ENCODE measurements around the gene LAMC1.
"Not testable (repeated sequence)": the region's sequence is repeated elsewhere in the genome, so short reads cannot be mapped to it uniquely, and the experiment has no call there.

The LAMC1 gene

DNA sequence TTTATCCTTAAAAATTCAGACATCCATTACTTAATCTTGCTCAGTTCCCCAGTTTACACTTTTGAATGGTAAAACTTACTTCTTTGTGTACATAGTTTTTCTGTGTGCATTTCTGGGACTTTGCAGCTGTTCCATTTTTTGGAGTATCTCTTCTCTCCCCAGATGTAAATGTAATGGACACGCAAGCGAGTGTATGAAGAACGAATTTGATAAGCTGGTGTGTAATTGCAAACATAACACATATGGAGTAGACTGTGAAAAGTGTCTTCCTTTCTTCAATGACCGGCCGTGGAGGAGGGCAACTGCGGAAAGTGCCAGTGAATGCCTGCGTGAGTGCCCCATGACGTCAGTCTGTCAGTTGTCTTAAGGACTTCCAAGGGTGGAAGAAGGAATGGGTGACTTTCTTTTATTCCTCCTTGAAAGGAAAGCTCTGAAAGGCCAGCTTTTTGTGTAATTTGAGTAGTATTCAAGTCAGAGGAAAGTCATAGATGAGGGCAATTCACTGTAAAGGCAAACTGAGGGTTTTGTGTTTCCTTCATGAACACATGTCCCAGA lies 87.2 kb downstream of the LAMC1 start:
- DNase-seq: no peak

GRCh38 chr1:183114441-183114840 lies 91.2 kb downstream of the LAMC1 start:
- no peak for DNase-seq

DNA sequence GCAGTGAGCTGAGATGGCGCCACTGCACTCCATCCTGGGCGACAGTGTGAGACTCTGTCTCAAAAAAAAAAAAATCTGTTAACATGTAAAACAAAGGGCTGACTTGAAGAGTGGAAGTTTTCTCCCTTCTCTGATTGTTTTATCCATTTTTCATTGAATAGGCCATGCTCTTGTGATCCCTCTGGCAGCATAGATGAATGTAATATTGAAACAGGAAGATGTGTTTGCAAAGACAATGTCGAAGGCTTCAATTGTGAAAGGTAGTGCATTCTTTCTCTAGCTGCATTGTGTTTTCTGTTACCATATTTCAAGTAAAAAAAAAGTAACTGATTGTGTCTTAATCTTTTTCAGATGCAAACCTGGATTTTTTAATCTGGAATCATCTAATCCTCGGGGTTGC lies 93.2 kb downstream of the LAMC1 start:
- DNase-seq: no peak

DNA sequence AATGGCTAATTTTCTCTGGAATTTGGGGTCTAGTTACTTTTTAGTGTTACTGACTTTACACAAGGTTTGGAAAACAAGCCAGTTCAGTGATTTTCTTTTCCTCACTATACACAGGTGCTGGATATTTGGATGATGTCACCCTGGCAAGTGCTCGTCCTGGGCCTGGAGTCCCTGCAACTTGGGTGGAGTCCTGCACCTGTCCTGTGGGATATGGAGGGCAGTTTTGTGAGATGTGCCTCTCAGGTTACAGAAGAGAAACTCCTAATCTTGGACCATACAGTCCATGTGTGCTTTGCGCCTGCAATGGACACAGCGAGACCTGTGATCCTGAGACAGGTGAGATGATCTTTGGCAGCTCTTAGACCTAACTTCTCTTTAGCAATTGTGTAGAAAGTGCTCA lies 98.4 kb downstream of the LAMC1 start:
- no peak for DNase-seq

DNA sequence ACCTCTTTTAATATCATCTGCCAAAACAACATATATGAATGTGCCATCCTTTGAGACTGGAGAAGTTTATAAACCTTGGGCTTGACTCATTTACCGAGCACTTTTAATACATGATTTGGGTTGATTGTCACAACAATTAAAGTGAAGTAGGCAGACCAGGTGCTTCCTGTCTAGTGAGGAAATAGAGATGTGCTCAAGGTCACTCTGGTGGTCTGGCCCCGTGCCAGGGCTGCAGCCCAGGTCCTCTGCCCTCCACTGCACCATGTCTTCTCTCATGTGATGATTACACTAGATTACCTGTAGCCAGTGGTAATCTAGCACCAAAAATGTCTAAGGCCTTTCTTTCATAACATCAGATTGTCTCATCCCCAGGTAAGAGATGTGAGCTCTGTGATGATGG lies 101.0 kb downstream of the LAMC1 start:
- no peak for DNase-seq

DNA sequence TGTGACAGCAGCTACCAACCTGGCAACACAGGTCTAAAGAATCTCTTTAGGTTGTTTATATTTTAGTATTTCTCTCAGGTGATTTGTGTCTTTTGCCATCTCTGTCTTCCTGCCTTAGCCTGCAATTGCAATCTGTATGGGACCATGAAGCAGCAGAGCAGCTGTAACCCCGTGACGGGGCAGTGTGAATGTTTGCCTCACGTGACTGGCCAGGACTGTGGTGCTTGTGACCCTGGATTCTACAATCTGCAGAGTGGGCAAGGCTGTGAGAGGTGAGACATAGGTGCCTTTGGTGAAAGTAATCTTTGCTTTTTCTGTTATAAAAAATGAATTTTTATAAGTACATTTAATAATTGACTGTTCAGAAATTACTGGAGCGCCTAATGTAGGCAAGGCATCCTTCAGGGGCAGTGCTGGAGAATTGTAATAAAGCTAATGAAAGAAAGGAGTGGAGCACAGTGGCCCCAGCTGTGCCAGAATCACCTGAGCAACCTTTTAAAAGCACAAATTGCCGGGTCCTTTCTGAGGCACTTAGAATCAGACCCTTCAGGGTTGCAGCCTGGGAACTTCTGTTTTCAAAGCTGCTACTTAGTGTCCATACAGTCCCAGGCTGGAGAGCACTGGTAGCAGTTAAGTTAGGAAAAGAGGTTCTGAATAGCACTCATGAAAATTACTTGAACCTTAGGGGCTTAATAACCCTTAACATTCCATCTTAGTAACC lies 102.2 kb downstream of the LAMC1 start:
- no peak for DNase-seq

DNA sequence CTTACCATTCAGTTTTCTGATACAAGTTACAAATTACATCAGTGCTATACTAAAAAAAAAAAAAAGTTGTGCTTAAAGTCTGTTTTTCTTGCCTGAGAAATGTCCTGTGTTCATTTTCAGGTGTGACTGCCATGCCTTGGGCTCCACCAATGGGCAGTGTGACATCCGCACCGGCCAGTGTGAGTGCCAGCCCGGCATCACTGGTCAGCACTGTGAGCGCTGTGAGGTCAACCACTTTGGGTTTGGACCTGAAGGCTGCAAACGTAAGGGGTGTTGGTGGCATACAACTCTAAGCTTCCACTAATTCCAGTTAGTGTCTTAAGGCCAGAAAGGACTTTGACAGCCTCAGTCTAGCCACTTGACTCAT lies 102.8 kb downstream of the LAMC1 start:
- no peak for DNase-seq

- no peak for DNase-seq
Measured at GRCh38 chr1:183126528-183126927, 103.3 kb downstream of the LAMC1 start.

GRCh38 chr1:183129921-183130690 lies 106.9 kb downstream of the LAMC1 start:
- no peak for DNase-seq

DNA sequence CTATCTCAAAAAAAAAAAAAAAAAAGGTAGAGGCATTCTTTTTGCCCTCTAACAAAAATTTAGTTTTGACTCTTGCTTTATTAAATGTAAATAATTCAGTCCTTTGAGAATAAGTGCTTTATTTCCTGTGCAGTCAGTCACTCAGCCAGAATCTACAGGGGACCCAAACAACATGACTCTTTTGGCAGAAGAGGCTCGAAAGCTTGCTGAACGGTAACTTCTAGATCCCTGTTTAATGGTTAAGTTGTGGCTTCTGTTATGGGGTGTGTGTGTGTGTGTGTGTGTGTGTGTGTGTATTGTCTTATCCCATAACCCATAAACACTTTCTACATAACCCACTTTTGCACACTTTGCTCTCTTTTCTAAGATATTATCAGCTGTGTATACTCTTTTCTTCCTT lies 107.9 kb downstream of the LAMC1 start:
- no peak for DNase-seq

DNA sequence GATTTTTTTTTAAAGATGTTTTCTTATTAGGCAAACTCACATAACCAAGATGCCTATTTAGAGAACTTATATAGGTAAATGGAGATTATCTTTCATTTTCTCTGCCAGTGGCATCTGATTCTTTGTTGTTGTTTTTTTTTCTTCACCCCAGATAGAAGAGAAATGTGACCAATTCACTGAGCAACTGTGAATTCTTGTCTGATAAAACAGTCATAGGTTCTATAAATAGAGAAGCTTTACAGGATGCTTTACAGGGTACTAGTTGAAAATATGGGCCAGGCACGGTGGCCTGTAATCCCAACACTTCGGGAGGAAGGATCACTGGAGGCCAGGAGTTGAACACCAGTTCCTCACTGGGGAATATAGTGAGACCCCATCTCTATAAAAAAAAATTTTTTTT lies 112.1 kb downstream of the LAMC1 start:
- no peak for DNase-seq

GRCh38 chr1:183137782-183138181 lies 114.6 kb downstream of the LAMC1 start:
- no peak for DNase-seq

GRCh38 chr1:183138301-183138700 lies 115.1 kb downstream of the LAMC1 start:
- no peak for DNase-seq

DNA sequence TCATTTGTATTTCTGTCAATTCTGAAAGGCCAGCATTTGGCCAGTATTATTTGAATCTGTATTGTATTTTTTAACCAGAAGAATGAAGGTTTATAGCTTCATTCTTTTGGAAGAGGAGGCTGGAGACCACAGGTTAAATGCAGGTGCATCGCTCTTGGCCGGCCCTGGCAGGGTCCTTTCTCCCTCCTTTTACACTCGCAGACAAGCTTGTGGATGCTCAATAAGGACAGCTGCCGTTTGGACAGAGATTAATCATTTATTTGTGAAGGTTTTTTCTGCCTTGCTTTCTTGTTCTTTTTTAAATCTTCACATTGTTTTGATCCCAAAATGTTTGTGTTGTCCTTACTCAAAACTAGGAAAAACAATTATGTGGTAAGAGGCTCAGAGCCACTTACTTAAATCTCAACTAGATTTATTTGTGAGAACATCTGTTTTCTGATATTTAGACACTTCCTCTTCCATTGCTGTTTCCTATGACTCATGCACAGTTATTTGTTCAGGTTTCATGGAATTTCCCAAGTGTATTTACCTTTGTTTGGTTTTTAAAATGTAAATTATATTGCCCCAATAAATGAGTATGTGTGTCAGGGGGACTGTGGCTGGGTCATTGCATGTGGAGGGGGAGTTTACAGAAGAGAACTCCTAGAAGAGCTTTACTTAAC lies 116.2 kb downstream of the LAMC1 start:
- DNase-seq: no peak

DNA sequence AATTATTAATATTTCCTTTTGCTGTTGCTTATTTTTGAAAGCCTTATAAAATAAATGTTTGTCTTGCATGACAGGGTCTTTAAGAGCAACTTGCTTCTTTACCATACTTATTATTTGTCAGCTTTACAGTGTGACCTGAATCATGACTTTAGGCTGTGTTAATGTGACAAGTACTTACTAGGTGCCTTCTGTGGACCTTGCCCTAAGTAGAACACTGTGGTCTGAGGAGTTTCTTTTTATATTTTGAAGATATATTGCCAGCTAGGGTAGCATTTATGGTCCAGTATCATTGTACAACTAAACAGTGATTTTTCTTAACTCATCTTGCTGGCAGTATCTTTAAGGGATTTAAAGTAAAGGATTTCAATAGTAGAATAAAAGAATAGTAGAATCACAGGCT lies 117.4 kb downstream of the LAMC1 start:
- no peak for DNase-seq

GRCh38 chr1:183142171-183142570 lies 119.0 kb downstream of the LAMC1 start:
- DNase-seq: no peak

GRCh38 chr1:183143576-183144315 lies 120.5 kb downstream of the LAMC1 start:
- no peak for DNase-seq

GRCh38 chr1:183144752-183145151 lies 121.5 kb downstream of the LAMC1 start:
- no peak for DNase-seq

DNA sequence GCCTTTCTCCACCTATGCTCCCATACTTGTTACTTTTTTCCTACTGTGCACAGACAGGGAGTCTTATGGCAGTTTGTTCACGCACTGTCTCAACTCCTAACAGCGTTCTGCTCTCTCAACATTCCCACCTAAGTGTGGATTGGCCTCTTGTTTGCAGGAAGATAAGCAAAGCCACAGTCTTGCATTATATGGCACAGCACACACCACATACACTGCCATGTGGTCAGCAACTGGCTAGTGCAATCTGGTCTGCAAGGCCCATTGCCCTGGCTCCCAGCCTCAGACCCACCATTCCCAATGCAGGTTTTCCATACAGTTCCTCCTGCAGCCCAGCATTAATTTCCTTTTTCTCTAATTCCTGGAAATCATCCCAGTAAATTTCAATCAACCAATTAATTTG lies 124.5 kb downstream of the LAMC1 start:
- DNase-seq: no peak

GRCh38 chr1:183148599-183148998 lies 125.4 kb downstream of the LAMC1 start:
- no peak for DNase-seq

GRCh38 chr1:183149273-183149672 lies 126.1 kb downstream of the LAMC1 start:
- no peak for DNase-seq

DNA sequence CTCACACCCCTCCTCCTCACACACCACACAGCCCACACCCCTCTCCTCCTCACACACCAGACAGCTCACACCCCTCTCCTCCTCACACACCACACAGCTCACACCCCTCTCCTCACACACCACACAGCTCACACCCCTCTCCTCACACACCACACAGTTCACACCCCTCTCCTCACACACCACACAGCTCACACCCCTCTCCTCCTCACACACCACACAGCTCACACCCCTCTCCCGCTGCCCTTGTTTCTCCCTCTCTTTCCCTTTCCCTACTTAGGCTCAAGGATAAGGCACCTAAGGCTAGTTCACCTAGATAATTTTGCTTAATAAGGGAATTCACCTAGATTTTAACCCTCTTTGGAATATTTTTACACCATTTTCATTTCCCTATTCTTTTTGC lies 126.8 kb downstream of the LAMC1 start:
- not testable (repeated sequence) for DNase-seq

- DNase-seq: no peak
Measured at GRCh38 chr1:183150445-183150844, 127.2 kb downstream of the LAMC1 start.

Measured in activated CD4-positive, CD25-positive, alpha-beta regulatory T cell (primary cell).